ENCODE results near the gene DCDC2C. TPM values are rescaled to one million over a fixed set of nuclear protein-coding genes. Genes with fewer than 3 reads are reported as not detected.

DCDC2C gene
- total and polyA plus RNA-seq, 9 of the 15 experiments (the other 6 are each of a cell fraction or from before 2014, with no cell fraction given): not detected

DNA sequence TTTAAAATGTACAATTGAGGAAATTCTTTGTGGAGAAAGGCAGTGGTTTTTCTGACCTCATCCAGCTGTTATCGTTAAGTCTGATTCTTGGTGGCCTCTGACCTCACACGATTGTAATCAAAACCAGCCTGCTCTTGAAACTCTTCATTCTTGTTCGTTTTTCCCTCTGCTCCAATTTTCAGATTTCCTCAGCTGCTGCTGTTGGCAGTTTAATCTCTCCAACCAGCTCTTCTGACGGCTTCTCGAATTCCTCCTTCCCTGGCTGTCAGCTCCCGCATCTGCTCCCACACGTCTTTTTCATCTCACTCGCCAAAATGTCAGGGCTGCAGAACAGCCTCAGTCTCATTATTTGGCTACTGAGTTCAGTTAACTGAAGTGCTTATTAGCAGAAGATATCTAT, 136.1 kb downstream of the DCDC2C start:
- Histone ChIP-seq H4K20me1 (replicated peaks; ENCODE audit: control insufficient read depth, insufficient read depth, low read length) (no peaks in the 10 kb centered on the region), H3K4me3 (no peak overlapping the region), H3K9me1 (ENCODE audit: control insufficient read depth, insufficient read depth, low read length) (no peaks in the 10 kb centered on the region), H3K9me3 (replicated peaks; ENCODE audit: control insufficient read depth, insufficient read depth, low read depth, low read length) (no peaks in the 10 kb centered on the region), H3K27me3 (ENCODE audit: control insufficient read depth in 2 of 2, insufficient read depth in 2 of 2, low read length in 2 of 2) (peaks cover 4 to 15% of the 10 kb centered on the region in 2 experiments; a peak in 3 of 5 replicates), H3K9ac (ENCODE audit: insufficient read depth in 1 of 2, low read depth in 2 of 2, low read length in 2 of 2) (no peak overlapping the region), H3K36me3 (ENCODE audit: control insufficient read depth, insufficient read depth, low read length) (no peaks in the 10 kb centered on the region), H2AFZ (ENCODE audit: low read depth, low read length) (no peak overlapping the region), H3K79me2 (ENCODE audit: control insufficient read depth, insufficient read depth, low read length) (no peaks in the 10 kb centered on the region), H3K4me2 (ENCODE audit: insufficient read depth, low read length) (no peak overlapping the region), H3K27ac (ENCODE audit: extremely low read depth, low read depth, low read length) (no peak overlapping the region), H3K4me1 (replicated peaks in 1 of 2; ENCODE audit: control insufficient read depth in 2 of 2, insufficient read depth in 2 of 2, low read length in 2 of 2) (no peaks in the 10 kb centered on the region)
- in situ Hi-C loops (cut with MboI) (no loop called here), intact Hi-C loops (cut with micrococcal nuclease) (no loop called here)
- FAIRE-seq (no peak), ATAC-seq (no peak), DNase-seq (ENCODE audit: extremely low read depth in 1 of 4, low spot score in 3 of 4) (no peak)
- 1% methylated on average over 7 of the region's 8 CpGs for WGBS (ENCODE audit: insufficient coverage, low coverage, missing lambda C conversion rate)
- no peak for TF ChIP-seq FOXA1 (IDR thresholded peaks at IDR 0.05; ENCODE audit: borderline replicate concordance)
- TF ChIP-seq, protein P1, sequence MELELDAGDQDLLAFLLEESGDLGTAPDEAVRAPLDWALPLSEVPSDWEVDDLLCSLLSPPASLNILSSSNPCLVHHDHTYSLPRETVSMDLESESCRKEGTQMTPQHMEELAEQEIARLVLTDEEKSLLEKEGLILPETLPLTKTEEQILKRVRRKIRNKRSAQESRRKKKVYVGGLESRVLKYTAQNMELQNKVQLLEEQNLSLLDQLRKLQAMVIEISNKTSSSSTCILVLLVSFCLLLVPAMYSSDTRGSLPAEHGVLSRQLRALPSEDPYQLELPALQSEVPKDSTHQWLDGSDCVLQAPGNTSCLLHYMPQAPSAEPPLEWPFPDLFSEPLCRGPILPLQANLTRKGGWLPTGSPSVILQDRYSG (tag; conservative IDR thresholded peaks at IDR 0.05; ENCODE audit: low read depth): no peak
- TF ChIP-seq HDGF (IDR thresholded peaks at IDR 0.05): no peak
- no peak for TF ChIP-seq ZC3H11A (IDR thresholded peaks at IDR 0.05; ENCODE audit: low read depth, low read length)
- no peak for TF ChIP-seq POLR2AphosphoS5 (IDR thresholded peaks at IDR 0.05; ENCODE audit: control insufficient read depth, insufficient read depth, low read depth, low read length)
- no peak for TF ChIP-seq RHOXF2B (CRISPR knock-in tag; conservative IDR thresholded peaks at IDR 0.05)
- TF ChIP-seq KAT7 (CRISPR knock-in tag; IDR thresholded peaks at IDR 0.05; ENCODE audit: borderline replicate concordance): no peak
- TF ChIP-seq, protein P2, sequence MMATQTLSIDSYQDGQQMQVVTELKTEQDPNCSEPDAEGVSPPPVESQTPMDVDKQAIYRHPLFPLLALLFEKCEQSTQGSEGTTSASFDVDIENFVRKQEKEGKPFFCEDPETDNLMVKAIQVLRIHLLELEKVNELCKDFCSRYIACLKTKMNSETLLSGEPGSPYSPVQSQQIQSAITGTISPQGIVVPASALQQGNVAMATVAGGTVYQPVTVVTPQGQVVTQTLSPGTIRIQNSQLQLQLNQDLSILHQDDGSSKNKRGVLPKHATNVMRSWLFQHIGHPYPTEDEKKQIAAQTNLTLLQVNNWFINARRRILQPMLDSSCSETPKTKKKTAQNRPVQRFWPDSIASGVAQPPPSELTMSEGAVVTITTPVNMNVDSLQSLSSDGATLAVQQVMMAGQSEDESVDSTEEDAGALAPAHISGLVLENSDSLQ (IDR thresholded peaks at IDR 0.05): no peak
- TF ChIP-seq SPI1 (IDR thresholded peaks at IDR 0.05; ENCODE audit: borderline replicate concordance, low read depth, low read length): no peak
- no peak for TF ChIP-seq ZNF12 (CRISPR knock-in tag; IDR thresholded peaks at IDR 0.05)
- no peak for TF ChIP-seq MTF1 (CRISPR knock-in tag; IDR thresholded peaks at IDR 0.05; ENCODE audit: borderline replicate concordance)
- no peak for TF ChIP-seq SMARCA5 (IDR thresholded peaks at IDR 0.05)
- no peak for TF ChIP-seq BRD4 (IDR thresholded peaks at IDR 0.05)
- POLR2A ChIA-PET: no interaction called here
- no TSS peak for BruUV-seq (replicated peaks)
- CTCF ChIA-PET (ENCODE audit: low intra/inter-chr PET ratio): no interaction called here
